Measurements from ENCODE around the gene SQOR.

SQOR gene

DNA sequence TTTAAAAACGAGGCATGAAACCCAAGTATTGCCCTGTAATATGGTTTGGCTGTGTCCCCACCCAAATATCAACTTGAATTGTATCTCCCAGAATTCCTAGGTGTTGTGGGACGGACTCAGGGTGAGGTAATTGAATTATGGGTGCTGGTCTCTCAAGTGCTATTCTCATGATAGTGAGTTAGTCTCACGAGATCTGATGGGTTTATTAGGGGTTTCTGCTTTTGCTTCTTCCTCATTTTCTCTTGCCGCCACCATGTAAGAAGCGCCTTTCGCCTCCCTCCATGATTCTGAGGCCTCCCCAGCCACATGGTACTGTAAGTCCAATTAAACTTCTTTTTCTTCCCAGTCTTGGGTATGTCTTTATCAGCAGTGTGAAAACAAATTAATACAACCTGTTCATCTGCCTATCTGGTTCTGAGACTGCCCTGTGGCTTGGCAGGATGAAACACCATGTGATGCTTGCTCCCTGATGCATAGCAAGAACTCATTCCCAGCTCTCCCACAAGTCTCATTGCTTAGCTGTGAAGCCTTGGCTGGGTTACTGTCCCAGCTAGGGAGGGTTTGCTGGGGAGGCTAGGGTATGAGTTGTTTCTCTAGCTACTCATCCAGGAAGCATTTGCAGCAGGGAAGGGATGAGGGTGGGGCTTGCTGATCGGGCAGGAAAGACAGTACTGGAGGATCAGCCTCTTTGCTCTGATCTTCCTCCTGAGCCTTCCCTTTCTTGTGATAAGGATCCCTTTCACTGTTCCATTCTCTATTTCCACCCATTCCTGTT, 3.7 kb upstream of the SQOR start:
- H3K27ac ChIP-seq (ENCODE audit: low read depth, low read length): no peak overlapping the region
- H3K9me3 ChIP-seq (ENCODE audit: control insufficient read depth in 1 of 2, low read length in 2 of 2): peaks cover 0 to 6% of the 10 kb centered on the region in 2 donors
- no peaks in the 10 kb centered on the region for H3K36me3 ChIP-seq (ENCODE audit: control insufficient read depth in 1 of 2, insufficient read depth in 2 of 2, low read length in 2 of 2)
- H3K4me1 ChIP-seq (ENCODE audit: control insufficient read depth in 1 of 2, insufficient read depth in 2 of 2, low read length in 2 of 2): peaks cover 7 to 8% of the 10 kb centered on the region in 2 donors
- peak overlapping the region in 1 of 2 donors; percentile 16 for H3K4me3 ChIP-seq (ENCODE audit: low read depth in 1 of 2, low read length in 2 of 2)
- no peaks in the 10 kb centered on the region for H3K27me3 ChIP-seq (ENCODE audit: control insufficient read depth in 1 of 2, insufficient read depth in 2 of 2, low read length in 2 of 2)
- H3K9ac ChIP-seq (ENCODE audit: low read depth in 1 of 2, low read length in 2 of 2): peak overlapping the region in 1 of 2 donors; percentile 18

DNA sequence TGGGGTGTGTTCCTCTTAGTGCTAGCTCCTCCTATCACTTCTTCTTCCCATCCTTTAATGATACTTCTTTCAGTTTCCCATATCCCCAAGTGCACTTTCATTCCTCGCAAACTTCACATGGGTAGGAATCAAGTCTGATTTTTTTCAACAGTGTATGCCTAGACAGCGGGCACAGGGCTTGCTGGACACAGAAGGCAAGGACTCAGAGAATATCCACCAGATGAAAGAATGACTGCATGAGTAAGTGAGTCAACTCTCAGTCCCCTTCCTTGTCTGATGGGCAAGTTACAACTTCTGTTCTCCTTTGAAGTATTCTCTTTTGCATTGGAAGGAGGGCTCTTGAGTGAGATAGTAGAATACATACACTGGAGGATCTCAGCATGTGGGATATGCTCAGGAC, 3.1 kb upstream of the SQOR start:
- Histone ChIP-seq H3K27me3 (ENCODE audit: control insufficient read depth in 1 of 2, insufficient read depth in 2 of 2, low read length in 2 of 2) (no peaks in the 10 kb centered on the region), H3K4me3 (ENCODE audit: low read depth in 1 of 2, low read length in 2 of 2) (peak overlapping the region in 1 of 2 donors; percentile 16), H3K27ac (ENCODE audit: low read depth, low read length) (no peak overlapping the region), H3K9ac (ENCODE audit: low read depth in 1 of 2, low read length in 2 of 2) (no peak overlapping the region), H3K36me3 (ENCODE audit: control insufficient read depth in 1 of 2, insufficient read depth in 2 of 2, low read length in 2 of 2) (no peaks in the 10 kb centered on the region), H3K9me3 (ENCODE audit: control insufficient read depth in 1 of 2, low read length in 2 of 2) (peaks cover 0 to 3% of the 10 kb centered on the region in 2 donors), H3K4me1 (ENCODE audit: control insufficient read depth in 1 of 2, insufficient read depth in 2 of 2, low read length in 2 of 2) (peaks cover 12% of the 10 kb centered on the region in 2 donors)

DNA sequence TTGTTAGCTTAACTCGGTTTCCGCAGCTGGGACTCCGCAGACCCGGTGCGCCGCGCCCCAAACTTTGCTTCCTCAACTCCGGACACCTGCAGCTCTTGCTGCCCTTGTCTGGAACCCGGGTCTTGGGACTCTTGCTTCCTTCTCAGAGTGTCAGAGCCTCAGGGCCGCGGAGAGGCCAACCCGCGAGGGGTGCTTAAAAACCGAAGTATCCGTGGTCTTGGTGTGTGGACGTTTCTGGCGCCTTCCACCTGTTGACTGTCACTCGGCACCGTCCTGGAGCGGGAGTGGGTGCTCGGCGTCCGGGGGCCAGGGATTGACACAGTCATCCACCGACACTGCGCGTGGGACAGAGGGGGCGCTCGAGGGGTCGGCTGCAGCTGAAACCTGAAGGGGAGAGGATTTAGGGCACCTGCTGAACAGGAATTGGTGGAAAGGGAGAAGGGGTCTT, 386 bp downstream of the SQOR start:
- H3K4me1 ChIP-seq (ENCODE audit: control insufficient read depth in 1 of 2, insufficient read depth in 2 of 2, low read length in 2 of 2): peaks cover 31 to 36% of the 10 kb centered on the region in 2 donors
- H3K36me3 ChIP-seq (ENCODE audit: control insufficient read depth in 1 of 2, insufficient read depth in 2 of 2, low read length in 2 of 2): no peaks in the 10 kb centered on the region
- H3K27me3 ChIP-seq (ENCODE audit: control insufficient read depth in 1 of 2, insufficient read depth in 2 of 2, low read length in 2 of 2): no peaks in the 10 kb centered on the region
- H3K27ac ChIP-seq (ENCODE audit: low read depth, low read length): peak overlapping the region; percentile 85
- no peaks in the 10 kb centered on the region for H3K9me3 ChIP-seq (ENCODE audit: control insufficient read depth in 1 of 2, low read length in 2 of 2)
- H3K4me3 ChIP-seq (ENCODE audit: low read depth in 1 of 2, low read length in 2 of 2): peak overlapping the region; percentile 93 to 95
- peak overlapping the region; percentile 96 to 98 for H3K9ac ChIP-seq (ENCODE audit: low read depth in 1 of 2, low read length in 2 of 2)

DNA sequence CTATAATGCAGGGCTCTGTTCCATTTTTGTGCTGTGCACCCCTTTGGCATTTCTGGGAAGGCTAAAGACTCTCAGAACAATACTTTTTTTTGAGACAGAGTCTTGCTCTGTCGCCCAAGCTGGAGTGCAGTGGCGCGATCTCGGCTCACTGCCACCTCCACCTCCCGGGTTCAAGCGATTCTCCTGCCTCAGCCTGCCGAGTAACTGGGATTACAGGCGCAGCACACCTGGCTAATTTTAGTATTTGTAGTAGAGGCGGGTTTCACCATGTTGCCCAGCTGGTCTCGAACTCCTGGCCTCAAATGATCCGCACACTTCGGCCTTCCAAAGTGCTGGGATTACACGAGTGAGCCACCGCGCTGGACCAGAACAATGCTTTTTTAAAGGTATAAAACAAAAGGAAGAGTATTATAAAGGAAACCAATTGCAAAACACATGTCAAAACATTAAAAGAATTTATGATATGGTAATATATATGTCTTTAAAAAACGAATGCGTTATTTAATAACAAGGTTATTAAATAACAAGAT, 999 bp downstream of the SQOR start:
- H3K4me3 ChIP-seq (ENCODE audit: low read depth in 1 of 2, low read length in 2 of 2): peak overlapping the region; percentile 93 to 95
- H3K36me3 ChIP-seq (ENCODE audit: control insufficient read depth in 1 of 2, insufficient read depth in 2 of 2, low read length in 2 of 2): no peaks in the 10 kb centered on the region
- peak overlapping the region; percentile 96 to 98 for H3K9ac ChIP-seq (ENCODE audit: low read depth in 1 of 2, low read length in 2 of 2)
- no peaks in the 10 kb centered on the region for H3K9me3 ChIP-seq (ENCODE audit: control insufficient read depth in 1 of 2, low read length in 2 of 2)
- H3K4me1 ChIP-seq (ENCODE audit: control insufficient read depth in 1 of 2, insufficient read depth in 2 of 2, low read length in 2 of 2): peaks cover 37 to 42% of the 10 kb centered on the region in 2 donors
- H3K27me3 ChIP-seq (ENCODE audit: control insufficient read depth in 1 of 2, insufficient read depth in 2 of 2, low read length in 2 of 2): no peaks in the 10 kb centered on the region
- peak overlapping the region; percentile 85 for H3K27ac ChIP-seq (ENCODE audit: low read depth, low read length)

DNA sequence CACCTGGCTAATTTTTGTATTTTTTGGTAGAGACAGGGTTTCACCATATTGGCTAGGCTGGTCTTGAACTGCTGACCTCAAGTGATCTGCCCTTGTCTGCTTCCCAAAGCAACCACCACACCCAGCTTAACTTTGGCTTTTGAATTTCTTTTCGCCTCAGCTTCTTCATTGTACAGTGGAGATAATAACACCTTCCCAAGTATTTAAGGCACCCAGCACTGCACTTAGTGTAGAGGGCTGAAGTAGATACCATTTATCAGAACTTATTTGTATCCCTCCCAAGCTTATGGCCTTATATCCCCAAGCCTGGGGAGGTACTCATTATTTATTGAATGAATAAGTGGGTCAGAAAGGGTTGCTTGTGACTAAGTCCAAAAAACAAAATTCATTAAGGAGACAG, 2.3 kb downstream of the SQOR start:
- no peaks in the 10 kb centered on the region for H3K36me3 ChIP-seq (ENCODE audit: control insufficient read depth in 1 of 2, insufficient read depth in 2 of 2, low read length in 2 of 2)
- H3K27me3 ChIP-seq (ENCODE audit: control insufficient read depth in 1 of 2, insufficient read depth in 2 of 2, low read length in 2 of 2): no peaks in the 10 kb centered on the region
- peak overlapping the region; percentile 60 to 71 for H3K9ac ChIP-seq (ENCODE audit: low read depth in 1 of 2, low read length in 2 of 2)
- H3K9me3 ChIP-seq (ENCODE audit: control insufficient read depth in 1 of 2, low read length in 2 of 2): no peaks in the 10 kb centered on the region
- peak overlapping the region; percentile 67 to 95 for H3K4me3 ChIP-seq (ENCODE audit: low read depth in 1 of 2, low read length in 2 of 2)
- peak overlapping the region; percentile 72 for H3K27ac ChIP-seq (ENCODE audit: low read depth, low read length)
- peaks cover 46 to 49% of the 10 kb centered on the region in 2 donors for H3K4me1 ChIP-seq (ENCODE audit: control insufficient read depth in 1 of 2, insufficient read depth in 2 of 2, low read length in 2 of 2)

DNA sequence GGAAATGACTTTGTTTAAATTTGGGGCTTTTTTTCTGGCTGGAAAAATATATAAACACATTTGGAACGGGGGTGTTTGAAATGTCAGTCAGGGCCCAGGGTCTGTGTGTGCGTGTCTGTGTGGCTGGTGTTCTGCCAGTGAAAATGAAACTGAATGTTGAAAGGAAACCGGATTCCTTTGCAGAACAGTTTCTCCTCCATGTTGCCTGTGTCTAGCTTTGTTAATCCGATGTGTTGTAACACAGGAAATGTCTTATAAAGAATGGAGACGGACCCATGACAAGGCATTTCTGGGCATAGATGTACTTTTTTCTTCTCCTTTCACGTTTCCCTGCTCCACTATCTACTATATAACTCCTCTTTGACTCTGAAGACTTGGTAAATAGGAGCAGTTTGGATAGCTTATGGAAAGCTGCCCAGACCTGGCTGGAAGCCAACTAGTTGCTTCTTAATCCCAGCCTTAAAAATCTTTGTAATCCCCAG, 2.8 kb downstream of the SQOR start:
- Histone ChIP-seq H3K4me1 (ENCODE audit: control insufficient read depth in 1 of 2, insufficient read depth in 2 of 2, low read length in 2 of 2) (peaks cover 50 to 54% of the 10 kb centered on the region in 2 donors), H3K36me3 (ENCODE audit: control insufficient read depth in 1 of 2, insufficient read depth in 2 of 2, low read length in 2 of 2) (no peaks in the 10 kb centered on the region), H3K27ac (ENCODE audit: low read depth, low read length) (peak overlapping the region; percentile 86), H3K27me3 (ENCODE audit: control insufficient read depth in 1 of 2, insufficient read depth in 2 of 2, low read length in 2 of 2) (no peaks in the 10 kb centered on the region), H3K9me3 (ENCODE audit: control insufficient read depth in 1 of 2, low read length in 2 of 2) (no peaks in the 10 kb centered on the region), H3K4me3 (ENCODE audit: low read depth in 1 of 2, low read length in 2 of 2) (peak overlapping the region; percentile 67 to 95), H3K9ac (ENCODE audit: low read depth in 1 of 2, low read length in 2 of 2) (peak overlapping the region; percentile 60 to 71)

DNA sequence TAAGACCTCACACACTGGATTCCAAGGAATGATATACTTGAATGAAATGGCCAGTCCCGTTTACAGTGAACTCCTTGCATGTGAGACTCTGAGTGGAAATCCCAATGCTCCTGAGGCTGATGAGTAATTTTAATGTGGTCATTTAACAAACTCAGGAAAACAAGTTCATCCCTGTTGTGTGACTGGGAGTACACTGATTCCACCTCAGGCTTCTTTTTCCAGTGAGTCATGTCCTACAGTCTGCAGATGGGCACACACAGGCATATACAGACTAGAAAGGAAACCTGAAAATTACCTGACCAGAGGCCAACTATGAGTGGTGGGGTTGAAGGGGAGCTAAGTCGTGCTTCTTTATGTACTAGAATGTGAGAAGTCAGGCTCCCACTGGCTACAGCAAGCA, 5.8 kb downstream of the SQOR start:
- no peaks in the 10 kb centered on the region for H3K9me3 ChIP-seq (ENCODE audit: control insufficient read depth in 1 of 2, low read length in 2 of 2)
- H3K27me3 ChIP-seq (ENCODE audit: control insufficient read depth in 1 of 2, insufficient read depth in 2 of 2, low read length in 2 of 2): no peaks in the 10 kb centered on the region
- peaks cover 66 to 69% of the 10 kb centered on the region in 2 donors for H3K4me1 ChIP-seq (ENCODE audit: control insufficient read depth in 1 of 2, insufficient read depth in 2 of 2, low read length in 2 of 2)
- no peaks in the 10 kb centered on the region for H3K36me3 ChIP-seq (ENCODE audit: control insufficient read depth in 1 of 2, insufficient read depth in 2 of 2, low read length in 2 of 2)
- no peak overlapping the region for H3K27ac ChIP-seq (ENCODE audit: low read depth, low read length)
- peak overlapping the region in 1 of 2 donors; percentile 21 for H3K4me3 ChIP-seq (ENCODE audit: low read depth in 1 of 2, low read length in 2 of 2)
- no peak overlapping the region for H3K9ac ChIP-seq (ENCODE audit: low read depth in 1 of 2, low read length in 2 of 2)

DNA sequence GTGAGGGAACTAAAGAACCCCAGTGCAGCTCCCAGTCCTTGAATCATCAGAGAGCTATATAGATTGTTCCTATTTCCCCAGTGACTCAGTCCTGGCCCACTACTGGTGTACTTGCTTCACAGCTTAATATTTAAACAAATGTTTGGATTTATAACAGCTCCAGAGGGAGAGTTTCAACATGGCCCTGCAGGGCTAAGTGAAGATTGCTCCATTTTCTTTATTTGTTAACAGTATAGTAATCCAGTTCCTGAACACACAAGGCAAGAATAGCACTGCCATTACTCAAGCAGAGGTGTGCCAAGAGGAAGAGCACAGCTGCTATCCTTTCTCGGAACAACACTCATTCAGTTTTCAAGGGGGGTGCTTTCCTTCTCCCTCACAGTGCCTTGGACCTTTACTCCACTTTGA, 6.5 kb downstream of the SQOR start:
- Histone ChIP-seq H3K9ac (ENCODE audit: low read depth in 1 of 2, low read length in 2 of 2) (no peak overlapping the region), H3K4me3 (ENCODE audit: low read depth in 1 of 2, low read length in 2 of 2) (peak overlapping the region in 1 of 2 donors; percentile 40), H3K9me3 (ENCODE audit: control insufficient read depth in 1 of 2, low read length in 2 of 2) (no peaks in the 10 kb centered on the region), H3K36me3 (ENCODE audit: control insufficient read depth in 1 of 2, insufficient read depth in 2 of 2, low read length in 2 of 2) (no peaks in the 10 kb centered on the region), H3K4me1 (ENCODE audit: control insufficient read depth in 1 of 2, insufficient read depth in 2 of 2, low read length in 2 of 2) (peaks cover 68 to 71% of the 10 kb centered on the region in 2 donors), H3K27ac (ENCODE audit: low read depth, low read length) (peak overlapping the region; percentile 54), H3K27me3 (ENCODE audit: control insufficient read depth in 1 of 2, insufficient read depth in 2 of 2, low read length in 2 of 2) (no peaks in the 10 kb centered on the region)

DNA sequence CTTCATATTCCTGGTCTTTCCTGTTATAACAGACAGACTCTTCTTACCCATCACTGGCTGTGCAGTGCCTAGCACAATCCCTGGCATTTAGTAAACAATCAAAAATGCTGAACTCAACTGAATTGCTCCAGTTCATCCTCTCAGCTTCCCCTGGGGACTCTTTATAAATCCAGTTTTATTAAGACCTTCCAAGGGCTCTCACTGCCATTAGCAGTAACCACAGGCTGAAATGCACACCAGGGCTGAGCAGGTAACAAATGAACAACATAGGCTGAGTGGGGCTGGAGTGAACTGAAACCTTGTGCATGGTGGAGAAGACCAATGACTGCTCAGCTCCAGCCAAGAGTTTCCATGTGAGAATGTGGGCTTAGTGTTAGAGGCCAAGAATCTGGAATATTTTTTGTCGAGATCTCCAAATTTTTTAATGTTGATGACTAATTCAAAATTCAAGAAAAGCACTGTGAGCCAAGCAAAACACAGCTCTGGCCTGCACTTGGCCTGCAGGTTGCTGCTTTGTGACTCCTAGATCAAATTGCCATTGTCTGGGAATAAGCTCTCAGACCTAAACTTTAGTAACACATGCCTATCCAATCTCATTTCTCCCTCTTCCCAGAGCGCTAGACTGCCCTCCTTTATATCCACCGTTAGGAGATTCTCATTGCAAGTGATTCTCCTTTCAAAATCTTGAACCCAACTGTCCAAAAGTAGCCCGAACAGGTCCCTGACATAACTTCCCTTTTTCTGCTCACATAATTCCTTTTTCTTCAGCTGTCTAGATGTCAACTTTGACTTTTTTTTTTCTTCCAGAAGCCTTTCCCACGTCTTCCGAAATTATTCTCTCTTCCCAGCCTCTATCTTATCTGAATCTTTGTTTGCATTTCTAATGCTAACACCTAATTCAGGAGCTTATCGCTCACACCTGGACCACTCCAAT, 7.4 kb downstream of the SQOR start:
- no peak overlapping the region for H3K9ac ChIP-seq (ENCODE audit: low read depth in 1 of 2, low read length in 2 of 2)
- H3K4me1 ChIP-seq (ENCODE audit: control insufficient read depth in 1 of 2, insufficient read depth in 2 of 2, low read length in 2 of 2): peaks cover 59 to 62% of the 10 kb centered on the region in 2 donors
- H3K4me3 ChIP-seq (ENCODE audit: low read depth in 1 of 2, low read length in 2 of 2): peak overlapping the region in 1 of 2 donors; percentile 40
- no peaks in the 10 kb centered on the region for H3K9me3 ChIP-seq (ENCODE audit: control insufficient read depth in 1 of 2, low read length in 2 of 2)
- no peaks in the 10 kb centered on the region for H3K36me3 ChIP-seq (ENCODE audit: control insufficient read depth in 1 of 2, insufficient read depth in 2 of 2, low read length in 2 of 2)
- H3K27ac ChIP-seq (ENCODE audit: low read depth, low read length): peak overlapping the region; percentile 54
- H3K27me3 ChIP-seq (ENCODE audit: control insufficient read depth in 1 of 2, insufficient read depth in 2 of 2, low read length in 2 of 2): no peaks in the 10 kb centered on the region
